Measurements from ENCODE around the gene ACOXL.
A peak's percentile ranks its signal among the peaks of the same experiment; 100 is the strongest.
"Not testable (repeated sequence)": the region's sequence is repeated elsewhere in the genome, so short reads cannot be mapped to it uniquely, and the experiment has no call there.

ACOXL gene

GRCh38 chr2:110855841-110856240, 123.5 kb downstream of the ACOXL start:
- not testable (repeated sequence) for DNase-seq (ENCODE audit: low read depth in 2 of 2)

- DNase-seq (ENCODE audit: low read depth in 2 of 2) = peak in 1 of 2 donors; percentile 41
Measured at GRCh38 chr2:110858135-110858725, 125.9 kb downstream of the ACOXL start.

- no peak for DNase-seq (ENCODE audit: low read depth in 2 of 2)
Measured at GRCh38 chr2:110858993-110859701, 126.8 kb downstream of the ACOXL start.

- DNase-seq (ENCODE audit: low read depth in 2 of 2) = no peak
Measured at GRCh38 chr2:110860630-110861029, 128.3 kb downstream of the ACOXL start.

- no peak for DNase-seq (ENCODE audit: low read depth in 2 of 2)
Measured at GRCh38 chr2:110861616-110862260, 129.4 kb downstream of the ACOXL start.

- DNase-seq (ENCODE audit: low read depth in 2 of 2) = no peak
Measured at GRCh38 chr2:110863726-110864125, 131.4 kb downstream of the ACOXL start.

GRCh38 chr2:110864176-110864575, 131.8 kb downstream of the ACOXL start:
- DNase-seq (ENCODE audit: low read depth in 2 of 2) = no peak

- DNase-seq (ENCODE audit: low read depth in 2 of 2) = no peak
Measured at GRCh38 chr2:110864731-110865130, 132.4 kb downstream of the ACOXL start.

- DNase-seq (ENCODE audit: low read depth in 2 of 2) = no peak
Measured at GRCh38 chr2:110865188-110865587, 132.8 kb downstream of the ACOXL start.

- DNase-seq (ENCODE audit: low read depth in 2 of 2) = no peak
Measured at GRCh38 chr2:110866045-110866444, 133.7 kb downstream of the ACOXL start.

- DNase-seq (ENCODE audit: low read depth in 2 of 2) = peak in 1 of 2 donors; percentile 63
Measured at GRCh38 chr2:110866466-110866865, 134.1 kb downstream of the ACOXL start.

- DNase-seq (ENCODE audit: low read depth in 2 of 2) = no peak
Measured at GRCh38 chr2:110867078-110867477, 134.7 kb downstream of the ACOXL start.

GRCh38 chr2:110868971-110869370, 136.6 kb downstream of the ACOXL start:
- DNase-seq (ENCODE audit: low read depth in 2 of 2) = no peak

- DNase-seq (ENCODE audit: low read depth in 2 of 2) = no peak
Measured at GRCh38 chr2:110869472-110870446, 137.4 kb downstream of the ACOXL start.

- DNase-seq (ENCODE audit: low read depth in 2 of 2) = no peak
Measured at GRCh38 chr2:110870545-110870944, 138.2 kb downstream of the ACOXL start.

- DNase-seq (ENCODE audit: low read depth in 2 of 2) = no peak
Measured at GRCh38 chr2:110871637-110872036, 139.3 kb downstream of the ACOXL start.

- DNase-seq (ENCODE audit: low read depth in 2 of 2) = no peak
Measured at GRCh38 chr2:110872521-110872920, 140.1 kb downstream of the ACOXL start.

- no peak for DNase-seq (ENCODE audit: low read depth in 2 of 2)
Measured at GRCh38 chr2:110873056-110873502, 140.7 kb downstream of the ACOXL start.

GRCh38 chr2:110873597-110874452, 141.5 kb downstream of the ACOXL start:
- DNase-seq (ENCODE audit: low read depth in 2 of 2) = no peak

- no peak for DNase-seq (ENCODE audit: low read depth in 2 of 2)
Measured at GRCh38 chr2:110874453-110875383, 142.3 kb downstream of the ACOXL start.
